Right ventricle myocardium inferior (tissue), 1 donor: Measurements from ENCODE around the gene NEDD4. TPM values are rescaled to one million over a fixed set of nuclear protein-coding genes. Genes with fewer than 3 reads are reported as not detected.
"Not testable (repeated sequence)": the region's sequence is repeated elsewhere in the genome, so short reads cannot be mapped to it uniquely, and the experiment has no call there.

Source experiments
- ATAC-seq: fragments of 200-7000 bp; cut with Tn5 transposase; one replicate; pipeline ENCODE4 v1.9.1; 2020; ENCODE audit warnings: mild to moderate bottlenecking, moderate library complexity
- DNase-seq: peaks from one replicate; pipeline ENCODE4 v3.0.0; 2021; ENCODE audit errors: missing footprints
- intact Hi-C: fragments of 100-400 bp; cut with DNase I; formaldehyde crosslinking; loops from one replicate; pipeline ENCODE4 v1.11.0; 2022
- total RNA-seq: library from RNA; stranded (reverse); fragmentation: NEBNext Ultra II Directional; extraction: Animal tissue kit (Norgen Biotek cat#: 25700); gene quantifications from one replicate; pipeline ENCODE4 v1.2.1, GENCODE V29; 2021
- donor health status: DM: no; HTN: yes; CAD: no; lungs with severe emphysema.

Gene NEDD4
- total RNA-seq, 1 donor from 2014 or later: 9.7 TPM

GRCh38 chr15:56016281-56016680 is 22.9 kb upstream of the NEDD4 start:
- ATAC-seq: no peak
- intact Hi-C loops: no loop called here
- DNase-seq: no peak

- DNase-seq: no peak
- no peak for ATAC-seq
- intact Hi-C loops: no loop called here
Measured at GRCh38 chr15:56014677-56015076, 21.3 kb upstream of the NEDD4 start.

DNA sequence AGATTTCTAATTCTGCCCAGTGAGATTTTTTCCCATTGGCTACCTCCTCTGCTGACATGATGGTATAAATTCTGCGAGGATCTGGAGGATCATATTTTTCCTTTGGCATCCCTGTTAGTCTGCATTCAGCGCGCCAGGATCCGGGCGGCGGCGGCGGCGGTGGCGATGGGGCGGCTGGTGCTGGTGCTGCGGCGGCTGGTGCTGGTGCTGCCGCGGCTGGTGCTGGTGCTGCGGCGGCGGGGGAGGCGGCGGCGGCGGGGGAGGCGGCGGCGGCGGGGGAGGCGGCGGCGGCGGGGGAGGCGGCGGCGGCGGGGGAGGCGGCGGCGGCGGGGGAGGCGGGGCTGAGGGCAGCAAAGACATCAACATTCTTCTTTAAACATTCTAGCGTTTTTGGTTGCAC is 13.6 kb upstream of the NEDD4 start:
- DNase-seq, intact Hi-C loops, ATAC-seq: not testable (repeated sequence)

DNA sequence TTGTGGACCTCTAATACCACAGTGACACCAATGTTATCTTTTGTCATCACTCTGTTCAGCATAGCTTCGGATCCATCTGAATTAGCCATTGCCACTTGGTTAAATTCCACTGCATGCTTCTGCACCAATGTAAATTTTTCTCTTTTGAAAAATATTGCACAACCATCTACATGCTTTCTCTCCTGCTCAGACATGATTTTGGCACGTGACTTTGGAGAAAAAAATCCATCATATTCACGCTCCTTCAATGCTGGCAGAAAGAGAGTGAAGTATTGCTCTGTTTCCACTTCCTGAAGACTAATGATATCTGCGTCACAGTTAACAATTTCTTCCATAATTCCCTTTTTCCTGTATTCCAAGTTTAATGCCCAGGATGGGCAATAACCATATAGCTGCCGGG is 13.0 kb upstream of the NEDD4 start:
- ATAC-seq, intact Hi-C loops, DNase-seq: not testable (repeated sequence)

DNA sequence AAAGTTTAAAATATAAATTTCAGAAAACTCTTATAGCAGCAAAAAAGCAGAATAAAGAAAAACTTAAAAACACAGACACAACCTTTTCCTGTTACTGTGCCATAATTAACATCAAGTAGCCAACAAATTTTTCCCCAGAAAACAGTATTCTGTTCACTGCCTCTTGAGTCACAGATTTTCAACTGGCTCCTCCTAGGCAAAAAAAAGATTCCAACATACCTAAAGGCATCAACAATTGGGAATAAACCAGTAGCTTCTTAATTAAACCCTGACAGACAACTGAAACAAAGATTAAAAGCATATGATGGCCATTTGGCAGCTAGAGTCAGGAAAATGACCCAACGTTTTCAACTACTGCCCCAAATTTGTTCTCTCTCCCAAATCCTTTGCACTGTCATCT is 10.9 kb upstream of the NEDD4 start:
- ATAC-seq, intact Hi-C loops: not testable (repeated sequence)

GRCh38 chr15:56003777-56004176 is 10.4 kb upstream of the NEDD4 start:
- intact Hi-C loops, ATAC-seq: not testable (repeated sequence)

More for the DNA sequence above, 10.9 kb upstream of the NEDD4 start:
- not testable (repeated sequence) for DNase-seq

DNA sequence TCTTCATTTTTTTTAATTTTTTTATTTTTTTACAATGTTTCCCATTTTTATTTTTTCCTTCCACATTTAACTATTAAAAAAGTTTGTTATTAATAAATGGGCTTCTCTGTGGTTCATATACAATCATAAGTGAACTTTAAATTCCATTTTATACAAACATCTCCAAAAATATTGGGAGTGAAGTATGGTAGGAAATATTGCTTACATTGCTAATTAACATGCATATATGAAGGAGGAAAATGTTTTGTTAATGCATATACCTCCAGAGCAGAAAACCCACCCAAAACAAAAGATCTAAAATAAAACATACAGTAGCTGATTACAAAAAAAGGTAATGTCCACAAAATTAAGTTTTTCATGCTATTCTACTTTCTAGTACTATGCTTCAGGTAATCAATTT is 9.9 kb upstream of the NEDD4 start:
- ATAC-seq, intact Hi-C loops, DNase-seq: not testable (repeated sequence)

More at GRCh38 chr15:56003777-56004176, 10.4 kb upstream of the NEDD4 start:
- DNase-seq: not testable (repeated sequence)

DNA sequence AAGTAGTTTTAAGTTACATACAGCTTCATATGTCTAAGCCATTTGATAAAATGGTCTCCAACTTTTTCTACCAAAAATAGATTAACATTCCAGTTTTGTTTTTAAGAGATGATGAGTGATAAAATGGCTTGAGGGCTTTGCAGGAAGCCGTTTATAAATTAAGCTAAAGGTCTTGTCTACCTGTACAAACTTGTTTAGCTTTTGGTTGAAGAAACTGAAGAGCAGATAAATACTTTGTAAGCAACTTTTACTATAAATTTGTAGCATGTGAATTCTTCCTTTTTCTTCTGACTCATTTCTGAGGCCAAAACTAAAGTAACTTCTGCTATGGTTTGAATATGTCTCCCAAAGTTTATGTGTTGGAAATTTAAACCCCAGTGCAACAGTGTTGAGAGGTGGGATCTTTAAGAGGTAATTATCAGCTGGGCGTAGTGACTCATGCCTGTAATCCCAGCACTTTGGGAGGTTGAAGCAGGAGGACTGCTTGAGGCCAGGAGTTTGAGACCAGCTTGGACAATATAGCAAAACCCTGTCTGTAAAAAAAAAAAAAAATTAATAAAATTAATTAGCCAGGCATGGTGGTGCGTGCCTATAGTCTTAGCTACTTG is 8.2 kb upstream of the NEDD4 start:
- DNase-seq: no peak
- intact Hi-C loops: no loop called here
- no peak for ATAC-seq

- intact Hi-C loops: no loop called here
- DNase-seq (no peak), ATAC-seq (no peak)
Measured at GRCh38 chr15:55999658-56000057, 6.2 kb upstream of the NEDD4 start.

DNA sequence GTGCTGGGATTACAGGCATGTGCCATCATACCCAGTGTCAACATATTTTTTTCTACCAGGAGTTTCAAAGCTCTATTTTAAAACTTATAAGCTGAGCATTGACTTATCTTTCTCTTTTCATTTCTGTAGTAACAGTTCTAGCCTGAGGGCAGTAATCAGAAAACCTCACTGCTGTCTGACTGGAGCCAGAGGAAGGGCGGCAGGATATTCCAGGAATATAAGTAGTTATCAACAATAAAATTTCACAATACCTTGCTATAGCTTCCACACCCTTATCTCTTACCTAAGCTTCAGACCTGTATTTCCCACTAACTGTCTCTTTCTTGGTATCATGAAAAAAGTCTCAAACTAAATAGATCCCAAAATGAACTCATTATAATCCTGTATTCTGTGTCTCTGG is 5.1 kb upstream of the NEDD4 start:
- intact Hi-C loops: no loop called here
- no peak for ATAC-seq
- DNase-seq: no peak

GRCh38 chr15:55993804-55994560 is 570 bp upstream of the NEDD4 start:
- DNase-seq (no peak), ATAC-seq (peak; percentile 9)
- intact Hi-C loops: loop anchor here (5.0 kb wide), 4 partner anchors 43 to 248 kb away; partner anchors contain the start of gene RFX7

DNA sequence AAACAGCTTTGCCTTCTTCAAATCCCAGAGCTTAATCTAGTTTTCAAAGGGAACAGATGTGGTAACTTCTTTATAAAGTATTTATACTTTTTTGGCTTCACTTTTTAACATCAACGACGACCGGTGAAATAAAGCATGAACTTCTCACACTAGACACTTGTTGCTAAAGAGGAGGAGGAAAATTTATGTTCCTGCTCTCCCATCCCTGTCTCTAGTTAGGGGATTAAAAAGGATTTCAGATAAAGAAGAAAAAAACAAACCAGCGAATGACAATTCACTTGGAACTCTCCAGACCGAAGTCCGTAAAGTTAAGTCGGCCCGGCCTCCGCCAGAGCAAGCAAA is 672 bp downstream of the NEDD4 start:
- DNase-seq: no peak
- intact Hi-C loops: loop anchor here (5.0 kb wide), 4 partner anchors 45 to 250 kb away; partner anchors contain the start of gene RFX7
- no peak for ATAC-seq

GRCh38 chr15:55991802-55992768 is 1.3 kb downstream of the NEDD4 start:
- intact Hi-C loops: loop anchor here (5.0 kb wide), 4 partner anchors 45 to 250 kb away; partner anchors contain the start of gene RFX7
- ATAC-seq (no peak), DNase-seq (no peak)

DNA sequence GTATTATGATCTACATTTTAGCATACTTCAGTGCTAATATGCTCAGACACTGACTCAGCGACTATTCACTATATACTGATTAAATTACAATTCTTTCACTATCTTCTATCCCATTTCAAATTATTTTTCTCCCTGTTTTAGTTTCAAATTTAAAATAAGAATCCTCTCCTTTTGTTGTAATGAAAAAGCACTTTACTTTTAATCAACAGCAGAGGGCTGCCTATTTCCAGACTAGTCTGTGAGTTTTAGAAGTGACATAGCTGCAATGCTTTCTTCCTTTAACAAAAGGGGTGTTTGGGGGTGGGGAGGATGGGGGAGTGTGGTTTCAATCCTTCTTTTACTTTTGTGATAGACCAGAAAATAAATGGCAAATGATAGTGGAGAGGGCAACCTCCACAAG is 2.4 kb downstream of the NEDD4 start:
- intact Hi-C loops: loop anchor here (5.0 kb wide), 4 partner anchors 46 to 251 kb away; partner anchors contain the start of gene RFX7
- ATAC-seq (no peak), DNase-seq (no peak)

- DNase-seq: no peak
- intact Hi-C loops: loop anchor here (5.0 kb wide), 4 partner anchors 47 to 252 kb away; partner anchors contain the start of gene RFX7
- no peak for ATAC-seq
Measured at GRCh38 chr15:55990516-55990915, 2.9 kb downstream of the NEDD4 start.

DNA sequence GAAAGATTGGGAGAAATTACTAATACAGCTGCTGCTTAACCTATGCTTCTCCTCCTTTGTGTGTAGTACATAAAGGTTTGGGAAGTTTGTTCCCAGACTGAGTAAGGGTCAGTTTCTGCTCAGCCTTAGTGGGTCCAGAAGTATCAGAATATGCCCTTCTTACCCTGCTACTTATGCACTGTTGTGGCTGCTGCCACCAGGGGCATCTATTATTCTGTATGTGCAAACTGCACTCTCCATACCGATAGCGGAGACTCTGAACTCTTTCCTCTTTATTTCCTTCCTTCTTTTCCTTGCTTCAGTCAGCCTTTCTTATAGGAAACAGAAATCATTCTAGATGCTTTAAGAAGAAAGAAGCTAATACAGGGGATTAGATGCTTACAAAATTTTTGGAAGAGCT is 4.0 kb downstream of the NEDD4 start:
- intact Hi-C loops: no loop called here
- ATAC-seq (no peak), DNase-seq (no peak)

- intact Hi-C loops: no loop called here
- ATAC-seq: no peak
Measured at GRCh38 chr15:55981582-55982249, 11.7 kb downstream of the NEDD4 start.

DNA sequence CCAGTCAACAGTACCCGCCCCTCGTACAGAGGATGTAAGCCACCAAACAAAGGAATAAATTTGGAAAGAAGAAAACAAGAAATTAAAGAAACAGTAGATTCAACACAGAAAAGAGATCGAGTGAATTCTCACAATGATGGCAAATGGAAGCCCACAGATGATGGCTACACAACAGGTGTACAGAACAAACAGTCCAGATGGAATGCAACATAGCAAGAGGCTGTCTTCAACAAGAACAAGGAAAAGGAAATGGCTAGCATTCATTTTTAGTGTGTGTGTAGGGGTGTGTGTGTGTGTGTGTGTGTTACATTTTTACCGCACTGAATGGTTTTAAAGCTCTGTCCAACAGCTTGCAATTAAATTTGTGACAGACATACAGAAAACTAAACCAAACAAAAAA is 12.9 kb downstream of the NEDD4 start:
- ATAC-seq: no peak
- intact Hi-C loops: no loop called here

More at GRCh38 chr15:55981582-55982249, 11.7 kb downstream of the NEDD4 start:
- no peak for DNase-seq

More for the DNA sequence above, 12.9 kb downstream of the NEDD4 start:
- no peak for DNase-seq
